NCI-H1436 (cell line): ENCODE data around the gene TOMM7.
"Not testable (repeated sequence)": the region's sequence is repeated elsewhere in the genome, so short reads cannot be mapped to it uniquely, and the experiment has no call there.

Source experiments
- DNase-seq: peaks from one replicate; lab custom pipeline; 2025; lab: John Stamatoyannopoulos, UW

Gene TOMM7

GRCh38 chr7:22853674-22854157 is 31.1 kb upstream of the TOMM7 start:
- no peak for DNase-seq

GRCh38 chr7:22853138-22853537 is 30.5 kb upstream of the TOMM7 start:
- DNase-seq: no peak

- no peak for DNase-seq
These were observed 28.5 kb upstream of the TOMM7 start for GRCh38 chr7:22851145-22851544.

GRCh38 chr7:22850394-22850793 is 27.7 kb upstream of the TOMM7 start:
- not testable (repeated sequence) for DNase-seq

- no peak for DNase-seq
These were observed 27.0 kb upstream of the TOMM7 start for GRCh38 chr7:22849662-22850061.

GRCh38 chr7:22849172-22849571 is 26.5 kb upstream of the TOMM7 start:
- no peak for DNase-seq

- DNase-seq: no peak
These were observed 24.3 kb upstream of the TOMM7 start for GRCh38 chr7:22846961-22847360.

- DNase-seq: no peak
These were observed 22.7 kb upstream of the TOMM7 start for GRCh38 chr7:22845221-22845834.

- no peak for DNase-seq
These were observed 21.1 kb upstream of the TOMM7 start for GRCh38 chr7:22843681-22844309.

GRCh38 chr7:22842973-22843372 is 20.3 kb upstream of the TOMM7 start:
- no peak for DNase-seq

GRCh38 chr7:22842383-22842941 is 19.8 kb upstream of the TOMM7 start:
- no peak for DNase-seq

- DNase-seq: no peak
These were observed 19.3 kb upstream of the TOMM7 start for GRCh38 chr7:22841954-22842353.

GRCh38 chr7:22837308-22837707 is 14.7 kb upstream of the TOMM7 start:
- no peak for DNase-seq

GRCh38 chr7:22836506-22836905 is 13.9 kb upstream of the TOMM7 start:
- DNase-seq: not testable (repeated sequence)

GRCh38 chr7:22833957-22834356 is 11.3 kb upstream of the TOMM7 start:
- DNase-seq: no peak

- no peak for DNase-seq
These were observed 10.6 kb upstream of the TOMM7 start for GRCh38 chr7:22833113-22833855.

- no peak for DNase-seq
These were observed 9.8 kb upstream of the TOMM7 start for GRCh38 chr7:22832401-22832800.

GRCh38 chr7:22831602-22832305 is 9.1 kb upstream of the TOMM7 start:
- no peak for DNase-seq

GRCh38 chr7:22827563-22827962 is 4.9 kb upstream of the TOMM7 start:
- no peak for DNase-seq

- DNase-seq: no peak
These were observed 3.9 kb upstream of the TOMM7 start for GRCh38 chr7:22826593-22826992.

- no peak for DNase-seq
These were observed 2.1 kb upstream of the TOMM7 start for GRCh38 chr7:22824760-22825159.

- no peak for DNase-seq
These were observed 471 bp upstream of the TOMM7 start for GRCh38 chr7:22823142-22823497.
